Measurements from ENCODE around the gene PXDN.
"Not testable (repeated sequence)": the region's sequence is repeated elsewhere in the genome, so short reads cannot be mapped to it uniquely, and the experiment has no call there.

The PXDN gene

GRCh38 chr2:1739322-1739957 is 4.9 kb downstream of the PXDN start:
- no peak for DNase-seq

DNA sequence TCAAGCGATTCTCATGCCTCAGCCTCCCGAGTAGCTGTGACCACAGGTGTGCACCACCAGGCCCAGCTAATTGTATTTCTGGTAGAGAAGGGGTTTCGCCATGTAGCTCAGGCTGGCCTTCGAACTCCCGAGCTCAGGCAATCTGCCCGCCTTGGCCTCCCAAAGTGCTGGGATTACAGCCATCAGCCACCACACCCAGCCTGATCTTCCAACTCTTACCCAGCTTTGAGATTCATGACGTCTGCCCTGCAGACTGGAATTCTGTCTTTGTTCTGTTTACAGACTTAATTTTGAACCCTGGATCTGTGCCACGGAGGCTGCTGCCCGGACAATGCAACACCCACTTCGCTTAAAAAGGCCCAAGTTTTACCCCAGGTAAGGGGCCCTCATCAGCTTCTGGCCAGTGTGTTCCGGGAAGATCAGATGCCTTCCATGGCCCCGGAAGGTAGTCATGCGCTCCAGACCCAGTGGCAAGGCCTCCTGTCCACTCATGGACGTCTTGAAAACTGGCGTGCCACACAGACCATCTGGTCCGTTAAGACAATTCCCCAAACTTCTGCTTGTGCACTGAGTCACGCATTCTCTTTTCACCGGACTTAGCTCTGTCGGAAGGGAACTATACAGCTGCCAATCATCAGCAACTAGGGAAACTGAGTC is 5.5 kb downstream of the PXDN start:
- DNase-seq: no peak

DNA sequence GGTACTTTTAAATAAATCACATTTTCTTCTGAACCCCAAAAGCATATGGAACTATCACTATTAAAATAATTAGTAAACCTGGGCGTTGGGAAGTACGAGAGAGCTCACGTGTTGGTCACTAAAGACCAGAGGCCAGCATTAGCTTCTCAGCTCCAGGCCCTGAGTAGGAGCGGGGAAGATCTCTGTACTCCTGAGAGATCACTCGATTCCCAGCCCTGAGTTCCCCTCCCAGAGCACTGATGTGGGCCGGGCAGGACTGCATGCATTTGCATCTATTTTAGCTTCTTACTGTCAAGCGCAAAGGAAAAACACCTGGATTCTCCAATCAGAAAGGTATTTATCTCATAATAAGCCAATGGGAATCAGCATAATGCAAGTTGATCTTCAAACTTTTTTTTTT is 6.2 kb downstream of the PXDN start:
- no peak for DNase-seq

GRCh38 chr2:1736997-1737480 is 7.3 kb downstream of the PXDN start:
- DNase-seq: no peak

- DNase-seq: no peak
Measured at GRCh38 chr2:1736045-1736444, 8.3 kb downstream of the PXDN start.

- DNase-seq: not testable (repeated sequence)
Measured at GRCh38 chr2:1733298-1733697, 11.0 kb downstream of the PXDN start.

GRCh38 chr2:1731963-1732768 is 12.1 kb downstream of the PXDN start:
- DNase-seq: no peak

- DNase-seq: no peak
Measured at GRCh38 chr2:1731447-1731962, 12.8 kb downstream of the PXDN start.

DNA sequence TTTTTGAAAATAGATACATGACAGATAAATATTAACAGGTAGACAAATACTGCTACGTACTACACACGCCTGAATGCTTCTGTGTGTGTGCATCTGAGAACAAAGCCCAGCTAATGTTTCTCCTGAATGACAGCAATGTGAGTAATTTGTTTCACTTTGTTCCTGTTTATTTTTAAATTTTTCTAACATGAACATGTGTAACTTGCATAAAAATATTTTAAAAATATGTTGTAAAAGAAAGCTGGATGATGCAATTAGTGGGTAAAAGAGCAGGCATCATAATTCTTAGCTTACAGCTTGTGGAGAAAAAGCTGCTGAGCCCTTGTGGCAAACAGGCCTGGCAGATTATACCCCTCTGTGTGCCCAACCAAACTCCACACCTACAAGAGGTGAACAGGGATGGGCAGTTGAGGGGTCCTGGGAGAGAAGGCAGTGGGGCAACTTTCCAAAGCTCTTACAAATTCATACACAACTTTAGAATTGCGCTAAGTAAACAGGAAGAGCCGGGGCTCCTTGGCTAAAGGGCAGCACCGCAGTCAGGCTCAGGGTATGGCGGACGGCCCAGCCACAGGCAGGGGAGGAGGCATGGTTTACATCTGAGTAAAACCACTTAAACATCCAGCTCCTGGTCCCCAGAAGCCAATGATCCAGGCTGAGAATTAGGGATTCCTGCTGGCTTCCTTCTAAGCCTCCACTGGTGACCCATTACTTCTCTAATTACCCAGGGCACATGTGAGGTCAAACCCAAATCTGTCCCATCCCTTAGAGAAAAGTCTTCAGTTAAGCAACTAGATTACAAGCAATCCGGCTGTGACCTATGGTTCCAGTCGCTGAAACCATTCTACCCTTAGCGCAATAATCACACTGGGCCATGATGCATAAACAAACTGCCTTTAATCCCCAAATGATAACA is 14.0 kb downstream of the PXDN start:
- no peak for DNase-seq

DNA sequence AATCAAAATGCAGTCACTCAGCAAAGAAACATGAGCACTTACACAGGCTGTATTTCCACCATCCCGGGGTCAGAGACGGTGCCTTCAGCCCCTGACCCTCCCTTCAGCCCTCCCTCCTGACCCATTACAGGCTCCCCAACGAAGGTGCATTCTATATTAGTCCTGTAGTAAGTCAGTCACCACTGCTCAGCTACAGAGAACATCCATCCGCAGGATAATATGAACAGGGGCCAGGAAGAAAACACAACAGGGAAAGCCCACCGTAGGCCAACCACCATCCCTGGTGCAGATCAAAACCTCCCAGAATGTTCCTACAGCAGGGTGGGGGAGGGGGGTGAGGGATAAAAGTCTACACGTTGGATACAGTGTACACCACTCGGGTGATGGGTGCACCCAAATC is 15.1 kb downstream of the PXDN start:
- DNase-seq: no peak

GRCh38 chr2:1728821-1729220 is 15.5 kb downstream of the PXDN start:
- DNase-seq: no peak

GRCh38 chr2:1727796-1728474 is 16.4 kb downstream of the PXDN start:
- DNase-seq: no peak

GRCh38 chr2:1727101-1727771 is 17.1 kb downstream of the PXDN start:
- no peak for DNase-seq

GRCh38 chr2:1726558-1726957 is 17.8 kb downstream of the PXDN start:
- DNase-seq: no peak

- not testable (repeated sequence) for DNase-seq
Measured at GRCh38 chr2:1724351-1724750, 20.0 kb downstream of the PXDN start.

GRCh38 chr2:1723397-1724042 is 20.8 kb downstream of the PXDN start:
- DNase-seq: no peak

- DNase-seq: no peak
Measured at GRCh38 chr2:1722692-1723091, 21.6 kb downstream of the PXDN start.

DNA sequence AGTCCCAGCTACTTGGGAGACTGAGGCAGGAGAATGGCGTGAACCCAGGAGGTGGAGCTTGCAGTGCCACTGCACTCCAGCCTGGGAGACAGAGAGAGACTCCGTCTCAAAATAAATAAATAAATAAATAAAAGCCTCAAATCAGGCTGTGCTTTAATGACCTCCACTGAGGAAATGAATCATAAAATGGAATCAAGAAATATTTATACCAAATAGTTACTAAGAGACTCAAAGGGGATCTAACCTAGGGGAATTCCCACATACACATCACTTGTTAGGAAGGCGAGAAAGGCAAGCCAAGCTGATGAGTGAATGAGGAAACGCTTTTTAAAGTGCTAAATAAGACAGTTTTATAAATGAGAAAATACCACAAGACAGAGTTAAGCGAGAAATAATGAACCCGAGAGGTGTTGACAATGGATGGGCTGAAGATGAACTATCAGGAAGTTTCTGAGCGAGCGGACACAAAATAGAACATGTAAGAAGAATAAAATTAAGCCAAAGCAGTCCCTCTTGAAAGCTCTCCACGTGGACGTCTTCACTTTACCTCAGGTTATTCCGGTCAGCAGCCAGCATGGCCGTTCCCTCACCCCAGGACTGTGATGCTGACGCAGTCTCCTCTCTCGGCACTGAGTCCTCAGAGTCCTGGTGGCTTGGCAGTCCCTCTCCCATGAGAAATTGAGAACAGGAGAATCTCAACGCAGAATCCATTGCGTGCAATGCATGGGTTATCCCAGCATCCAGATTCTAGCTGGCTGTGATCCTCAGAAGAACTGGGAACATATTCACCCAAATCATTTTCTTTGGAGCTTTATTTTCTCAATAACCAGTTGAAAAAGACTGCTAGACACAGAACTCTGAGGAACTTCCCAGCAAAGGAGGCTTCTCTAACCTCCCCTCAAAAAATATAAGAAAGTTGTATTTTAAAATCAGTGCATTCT is 22.3 kb downstream of the PXDN start:
- DNase-seq: no peak

Data from midbrain (tissue), 1 donor.